Measurements from ENCODE around the gene RUFY4.

GRCh38 chr2:218095853-218096252 lies 26.8 kb downstream of the RUFY4 start:
- TF ChIP-seq CTCF (IDR thresholded peaks at IDR 0.05 in 4 of 5, conservative IDR thresholded peaks at IDR 0.05 in 1 of 5) (no peak), POLR2A (IDR thresholded peaks at IDR 0.05) (no peak)
